Stimulated activated naive CD8-positive, alpha-beta T cell treated with anti-CD3 and anti-CD28 coated beads, Interleukin-15, amount 100 ng/mL, for 72 hours (primary cell): ENCODE data around the gene SMCHD1.
"Not testable (repeated sequence)": the region's sequence is repeated elsewhere in the genome, so short reads cannot be mapped to it uniquely, and the experiment has no call there.

Source experiments
- ATAC-seq: fragments of 150-1000 bp; cut with Tn5 transposase; 2 replicates; pipeline ENCODE4 v1.10.0; 2021; ENCODE audit warnings: mild to moderate bottlenecking, moderate library complexity
- DNase-seq, 2 donors: peaks; one replicate each; pipeline ENCODE4 v3.0.0; 2021 to 2022
- H3K27ac Mint-ChIP-seq, 2 donors: one replicate each; pipeline ENCODE4 v1.8.0; 2022; ENCODE audit warnings: mild to moderate bottlenecking in 2 of 2, mixed read lengths in 2 of 2, moderate library complexity in 2 of 2
- H3K27me3 Mint-ChIP-seq: one replicate; pipeline ENCODE4 v1.8.0; 2022; ENCODE audit warnings: mixed read lengths
- H3K4me1 Mint-ChIP-seq: one replicate; pipeline ENCODE4 v1.8.0; 2022; ENCODE audit warnings: mild to moderate bottlenecking, mixed read lengths
- H3K4me3 Mint-ChIP-seq, 2 donors: one replicate each; pipeline ENCODE4 v1.8.0; 2022; ENCODE audit warnings: mild to moderate bottlenecking in 2 of 2, mixed read lengths in 2 of 2, moderate library complexity in 1 of 2
- H3K9me3 Mint-ChIP-seq, 2 donors: one replicate each; pipeline ENCODE4 v1.8.0; 2022; ENCODE audit warnings: mixed read lengths in 2 of 2

The SMCHD1 gene

DNA sequence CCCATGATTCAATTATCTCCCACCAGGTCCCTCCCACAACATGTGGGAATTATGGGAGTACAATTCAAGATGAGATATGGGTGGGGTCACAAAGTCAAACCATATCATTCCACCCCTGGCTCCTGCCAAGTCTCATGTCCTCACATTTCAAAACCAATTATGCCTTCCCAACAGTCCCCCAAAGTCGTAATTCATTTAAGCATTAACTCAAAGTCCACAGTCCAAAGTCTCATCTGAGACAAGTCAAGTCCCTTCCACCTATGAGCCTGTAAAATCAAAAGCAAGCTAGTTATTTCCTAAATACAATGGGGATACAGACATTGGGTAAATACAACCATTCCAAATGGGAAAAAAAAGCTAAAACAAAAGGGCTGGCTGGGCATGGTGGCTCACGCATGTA lies 153.1 kb downstream of the SMCHD1 start:
- peaks cover 28 to 38% of the 10 kb centered on the region in 2 donors for H3K9me3 Mint-ChIP-seq
- not testable (repeated sequence) for H3K4me3 Mint-ChIP-seq, DNase-seq, ATAC-seq, H3K27ac Mint-ChIP-seq, H3K4me1 Mint-ChIP-seq, H3K27me3 Mint-ChIP-seq

DNA sequence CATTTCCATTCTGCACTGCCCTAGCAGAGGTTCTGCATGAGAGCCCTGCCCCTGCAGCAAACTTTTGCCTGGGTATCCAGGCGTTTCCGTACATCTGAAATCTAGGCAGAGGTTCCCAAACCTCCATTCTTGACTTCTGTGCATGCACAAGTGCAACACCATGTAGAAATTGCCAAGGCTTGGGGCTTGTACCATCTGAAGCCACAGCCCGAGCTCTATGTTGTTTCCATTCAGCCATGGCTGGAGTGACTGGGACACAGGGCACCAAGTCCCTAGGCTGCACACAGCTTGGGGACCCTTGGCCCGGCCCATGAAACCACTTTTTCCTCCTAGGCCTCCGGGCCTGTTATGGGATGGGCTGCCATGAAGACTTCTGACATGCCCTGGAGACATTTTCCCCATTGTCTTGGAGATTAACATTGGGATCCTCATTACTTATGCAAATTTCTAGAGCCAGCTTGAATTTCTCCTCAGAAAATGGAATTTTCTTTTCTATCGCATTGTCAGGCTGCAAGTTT lies 154.2 kb downstream of the SMCHD1 start:
- peak overlapping the region in 1 of 2 donors; percentile 10 for H3K27ac Mint-ChIP-seq
- H3K27me3 Mint-ChIP-seq, H3K4me3 Mint-ChIP-seq, H3K4me1 Mint-ChIP-seq: not testable (repeated sequence)
- ATAC-seq (peak; percentile 53), DNase-seq (peak in 1 of 2 donors; percentile 4)
- peaks cover 34 to 47% of the 10 kb centered on the region in 2 donors for H3K9me3 Mint-ChIP-seq

DNA sequence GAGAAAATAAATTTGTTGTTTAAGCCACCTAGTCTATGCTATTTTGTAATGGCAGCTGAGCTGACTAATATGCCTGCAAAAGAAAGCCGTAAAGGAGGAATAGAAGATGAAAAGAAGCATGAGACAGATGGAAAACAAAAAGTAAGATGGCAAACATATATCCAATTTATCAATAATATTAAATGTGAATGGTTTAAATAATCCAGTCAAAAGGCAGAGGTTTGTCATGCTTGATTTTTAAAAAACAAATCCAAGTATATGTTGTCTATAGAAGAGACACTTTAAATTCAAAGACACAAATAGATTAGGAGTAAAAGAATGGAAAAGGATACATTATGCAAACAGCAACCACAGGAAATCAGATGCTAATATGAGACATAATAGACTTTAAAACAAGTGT lies 155.9 kb downstream of the SMCHD1 start:
- Mint-ChIP-seq H3K9me3 (peaks cover 43 to 52% of the 10 kb centered on the region in 2 donors), H3K27me3 (no peaks in the 10 kb centered on the region), H3K4me3 (no peak overlapping the region), H3K4me1 (no peaks in the 10 kb centered on the region), H3K27ac (no peak overlapping the region)
- ATAC-seq (no peak), DNase-seq (no peak)

DNA sequence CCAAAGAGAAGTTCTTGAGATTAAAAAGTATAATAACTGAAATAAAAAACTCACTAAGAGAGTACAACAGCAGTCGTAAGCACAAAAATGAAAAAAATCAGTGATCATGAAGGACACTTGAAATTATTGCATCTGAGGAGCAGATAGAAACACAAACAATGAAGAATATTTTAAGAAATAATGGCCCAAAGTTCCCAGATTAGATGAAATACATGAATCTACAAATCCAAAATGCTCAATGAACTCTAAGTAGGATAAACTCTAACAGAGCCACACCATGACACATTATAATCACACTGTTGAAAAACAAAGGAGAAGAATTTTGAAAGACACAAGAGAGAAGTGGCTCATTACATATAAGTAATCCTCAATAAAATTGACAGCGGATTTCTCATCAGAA lies 159.4 kb downstream of the SMCHD1 start:
- ATAC-seq (no peak), DNase-seq (no peak)
- Mint-ChIP-seq H3K4me3 (no peak overlapping the region), H3K27me3 (no peaks in the 10 kb centered on the region), H3K4me1 (no peaks in the 10 kb centered on the region), H3K9me3 (peaks cover 39 to 56% of the 10 kb centered on the region in 2 donors), H3K27ac (no peak overlapping the region)

DNA sequence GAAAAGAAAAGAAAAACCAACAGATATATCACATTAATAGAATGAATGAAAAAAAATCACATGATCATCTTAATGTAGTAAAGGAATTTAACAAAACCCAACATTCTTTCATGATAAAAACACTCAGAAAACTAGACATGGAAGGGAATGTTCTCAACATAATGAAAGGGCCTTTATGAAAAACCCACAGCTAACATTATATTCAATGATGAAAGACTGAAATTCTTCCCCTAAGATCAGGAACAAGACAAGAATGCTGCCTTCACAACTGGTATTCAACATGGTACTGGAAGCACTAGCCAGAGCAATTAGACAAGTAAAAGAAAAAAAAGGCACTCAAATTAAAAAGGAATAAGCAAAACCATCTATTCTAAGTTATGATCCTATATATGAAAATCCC lies 162.8 kb downstream of the SMCHD1 start:
- ATAC-seq: no peak
- H3K4me1 Mint-ChIP-seq: no peaks in the 10 kb centered on the region

DNA sequence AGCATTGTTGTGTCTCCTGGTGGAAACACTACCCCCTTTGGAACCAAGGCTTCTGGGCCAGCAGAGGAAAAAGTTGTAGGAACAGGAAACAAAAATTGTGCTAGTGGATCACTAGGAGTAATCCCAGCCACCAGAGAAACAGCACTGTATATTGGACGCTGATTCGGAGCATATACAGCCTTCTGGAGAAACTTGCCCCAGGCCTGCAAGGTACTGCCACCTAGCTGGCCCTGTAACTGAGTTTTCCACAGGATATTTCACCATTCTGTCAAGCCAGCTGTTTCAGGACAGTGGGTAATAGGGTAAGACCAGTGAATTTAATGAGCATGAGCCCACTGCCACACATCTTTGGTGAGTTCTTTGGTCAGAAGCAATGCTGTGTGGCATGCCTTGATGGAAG lies 166.2 kb downstream of the SMCHD1 start:
- no peak for ATAC-seq
- Mint-ChIP-seq H3K27me3 (no peaks in the 10 kb centered on the region), H3K27ac (no peak overlapping the region)

More for the DNA sequence above, 162.8 kb downstream of the SMCHD1 start:
- DNase-seq: no peak
- Mint-ChIP-seq H3K27ac (no peak overlapping the region), H3K27me3 (no peaks in the 10 kb centered on the region), H3K9me3 (peaks cover 15 to 25% of the 10 kb centered on the region in 2 donors), H3K4me3 (no peak overlapping the region)

DNA sequence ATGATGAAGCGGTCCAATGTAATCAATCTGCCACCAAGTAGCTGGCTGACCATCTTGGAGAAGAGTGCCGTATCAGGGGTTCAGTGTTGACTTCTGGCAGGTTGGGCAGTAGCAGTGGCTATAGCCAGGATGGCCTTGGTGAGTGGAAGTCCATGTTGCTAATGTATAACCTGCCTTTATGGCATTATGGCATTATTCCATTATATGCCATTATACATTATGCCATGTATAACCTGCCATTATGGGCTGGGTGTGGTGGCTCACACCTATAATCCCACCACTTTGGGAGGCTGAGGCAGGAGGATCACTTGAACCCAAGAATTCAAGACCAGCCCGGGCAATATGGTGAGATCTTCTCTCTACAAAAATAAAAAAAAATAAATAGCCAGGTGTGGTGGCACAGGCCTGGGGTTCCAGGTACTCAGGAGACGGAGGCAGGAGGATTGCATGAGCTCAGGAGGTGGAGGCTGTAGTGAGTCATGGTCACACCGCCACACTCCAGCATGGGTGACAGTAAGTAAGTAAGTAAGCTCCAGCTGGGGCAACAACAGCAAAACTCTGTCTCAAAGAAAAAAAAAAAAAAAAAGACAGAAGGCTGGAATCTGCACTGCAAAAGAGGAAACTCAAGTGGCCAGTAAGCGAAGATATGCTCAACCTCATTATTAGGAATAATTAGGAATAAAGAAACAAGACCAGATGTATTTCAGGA lies 166.8 kb downstream of the SMCHD1 start:
- ATAC-seq (no peak), DNase-seq (no peak)
- Mint-ChIP-seq H3K27ac (no peak overlapping the region), H3K4me3 (no peak overlapping the region), H3K27me3 (no peaks in the 10 kb centered on the region), H3K9me3 (peaks cover 0 to 7% of the 10 kb centered on the region in 2 donors), H3K4me1 (no peaks in the 10 kb centered on the region)

More for the DNA sequence above, 166.2 kb downstream of the SMCHD1 start:
- H3K9me3 Mint-ChIP-seq: peaks cover 0 to 7% of the 10 kb centered on the region in 2 donors
- DNase-seq: no peak
- no peak overlapping the region for H3K4me3 Mint-ChIP-seq
- H3K4me1 Mint-ChIP-seq: no peaks in the 10 kb centered on the region

DNA sequence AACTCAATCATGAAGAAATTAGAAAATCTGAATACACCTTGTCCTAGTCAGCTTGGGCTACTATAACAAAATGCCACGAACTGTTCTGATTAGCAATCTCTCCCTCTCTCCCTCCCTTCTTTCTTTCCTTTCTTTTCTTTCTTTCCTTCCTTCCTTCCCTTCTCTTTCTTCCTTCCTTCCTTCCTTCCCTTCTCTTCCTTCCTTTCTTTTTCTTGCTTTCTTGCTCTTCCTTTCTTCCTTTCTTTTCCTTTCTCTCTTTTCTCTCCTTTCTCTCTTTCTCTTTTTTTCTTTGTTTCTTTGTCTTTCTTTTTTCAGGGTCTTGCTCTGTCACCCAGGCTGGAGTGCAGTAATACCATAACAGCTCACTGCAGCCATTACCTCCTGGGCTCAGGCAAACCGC lies 167.7 kb downstream of the SMCHD1 start:
- Mint-ChIP-seq H3K9me3 (peaks cover 0 to 4% of the 10 kb centered on the region in 2 donors), H3K27ac (no peak overlapping the region), H3K27me3 (no peaks in the 10 kb centered on the region), H3K4me3 (no peak overlapping the region), H3K4me1 (no peaks in the 10 kb centered on the region)
- ATAC-seq (no peak), DNase-seq (no peak)

DNA sequence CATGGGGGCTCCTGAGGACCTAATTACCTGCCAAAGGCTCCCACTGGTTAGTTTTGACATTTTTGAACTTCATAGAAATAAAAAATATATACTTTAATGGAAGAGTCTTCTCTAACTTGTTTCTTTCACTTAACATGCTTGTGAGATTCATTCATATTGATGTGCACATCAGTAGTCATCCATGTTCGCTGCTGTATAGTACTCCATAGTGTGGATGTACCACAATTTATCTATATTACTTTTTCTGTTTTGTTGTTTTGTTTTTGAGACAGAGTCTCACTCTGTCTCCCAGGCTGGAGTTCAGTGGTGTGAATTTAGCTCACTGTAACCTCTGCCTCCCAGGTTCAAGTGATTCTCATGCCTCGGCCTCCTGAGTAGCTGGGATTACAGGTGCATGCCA lies 168.4 kb downstream of the SMCHD1 start:
- Mint-ChIP-seq H3K27ac (no peak overlapping the region), H3K9me3 (no peaks in the 10 kb centered on the region), H3K27me3 (no peaks in the 10 kb centered on the region), H3K4me1 (no peaks in the 10 kb centered on the region), H3K4me3 (no peak overlapping the region)
- no peak for DNase-seq
- ATAC-seq: no peak

DNA sequence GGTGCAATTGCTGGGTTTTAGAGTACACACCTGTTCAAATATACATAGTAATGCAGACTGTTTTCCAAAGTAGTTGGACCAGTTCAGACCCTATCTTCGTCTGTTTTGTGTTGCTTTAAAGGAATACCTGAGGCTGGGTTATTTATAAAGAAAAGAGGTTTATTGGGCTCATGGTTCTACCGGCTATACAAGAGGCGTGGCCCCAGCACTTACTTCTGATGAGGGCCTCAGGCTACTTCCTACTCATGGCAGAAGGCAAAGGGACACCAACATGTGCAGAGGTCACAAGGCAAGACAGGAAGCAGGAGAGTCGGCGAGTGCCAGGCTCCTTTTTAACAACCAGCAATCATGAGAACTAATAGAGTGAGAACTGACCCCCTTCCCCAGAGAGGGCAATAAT lies 169.3 kb downstream of the SMCHD1 start:
- ATAC-seq (no peak), DNase-seq (no peak)
- Mint-ChIP-seq H3K4me3 (no peak overlapping the region), H3K9me3 (no peaks in the 10 kb centered on the region), H3K27ac (no peak overlapping the region), H3K27me3 (no peaks in the 10 kb centered on the region), H3K4me1 (no peaks in the 10 kb centered on the region)

DNA sequence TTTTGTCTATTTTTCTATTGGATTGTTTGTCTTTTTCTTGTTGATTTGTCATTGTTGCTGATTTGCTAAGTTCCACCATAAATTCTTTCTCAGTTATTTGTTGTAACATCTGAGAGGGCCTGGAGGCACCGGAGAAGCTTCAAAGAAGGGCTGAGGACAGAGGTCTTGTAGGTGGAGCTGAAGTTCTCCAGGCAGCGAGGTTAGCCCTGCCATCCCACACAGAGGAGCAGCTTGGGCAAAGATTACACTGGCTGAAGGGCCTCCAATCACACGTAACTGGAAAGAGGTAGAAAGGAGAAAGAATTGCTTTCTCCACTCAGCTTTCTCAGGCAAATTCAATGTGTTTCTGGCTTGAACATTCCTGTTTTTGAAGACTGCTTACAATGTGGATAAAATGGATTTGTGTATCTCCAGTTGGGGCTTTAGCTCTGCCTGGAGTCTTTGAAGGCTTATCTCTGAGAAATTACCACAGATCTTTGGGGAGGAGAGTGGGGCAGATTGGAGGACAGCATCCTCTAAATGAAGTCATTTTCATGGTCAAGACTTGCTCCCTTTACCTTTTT lies 170.2 kb downstream of the SMCHD1 start:
- H3K4me1 Mint-ChIP-seq: no peaks in the 10 kb centered on the region
- H3K27ac Mint-ChIP-seq: no peak overlapping the region
- no peak overlapping the region for H3K4me3 Mint-ChIP-seq
- H3K9me3 Mint-ChIP-seq: no peaks in the 10 kb centered on the region
- ATAC-seq (no peak), DNase-seq (no peak)
- H3K27me3 Mint-ChIP-seq: no peaks in the 10 kb centered on the region

DNA sequence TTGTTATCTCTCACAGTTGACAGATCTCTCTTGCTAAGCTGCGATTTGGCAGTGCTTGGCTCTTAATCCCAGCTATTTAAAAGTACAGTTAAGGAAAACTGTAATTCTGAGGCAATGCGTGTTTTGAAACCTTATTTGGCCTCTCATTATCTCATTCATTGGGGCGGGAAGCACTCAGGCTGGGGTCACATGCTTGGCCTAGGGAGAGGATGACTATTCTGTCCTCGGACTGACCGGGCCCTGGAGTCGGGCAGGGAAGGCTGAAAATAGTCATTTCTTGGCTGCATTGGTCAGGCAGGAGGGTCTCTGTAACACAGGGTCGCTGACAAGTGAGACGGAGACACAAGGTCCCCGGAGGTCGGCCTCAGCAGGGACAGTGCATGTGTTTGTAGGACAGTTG lies 171.1 kb downstream of the SMCHD1 start:
- no peak for DNase-seq
- H3K9me3 Mint-ChIP-seq: no peaks in the 10 kb centered on the region
- no peak overlapping the region for H3K27ac Mint-ChIP-seq
- no peak for ATAC-seq
- H3K27me3 Mint-ChIP-seq: no peaks in the 10 kb centered on the region
- H3K4me1 Mint-ChIP-seq: no peaks in the 10 kb centered on the region
- H3K4me3 Mint-ChIP-seq: no peak overlapping the region

DNA sequence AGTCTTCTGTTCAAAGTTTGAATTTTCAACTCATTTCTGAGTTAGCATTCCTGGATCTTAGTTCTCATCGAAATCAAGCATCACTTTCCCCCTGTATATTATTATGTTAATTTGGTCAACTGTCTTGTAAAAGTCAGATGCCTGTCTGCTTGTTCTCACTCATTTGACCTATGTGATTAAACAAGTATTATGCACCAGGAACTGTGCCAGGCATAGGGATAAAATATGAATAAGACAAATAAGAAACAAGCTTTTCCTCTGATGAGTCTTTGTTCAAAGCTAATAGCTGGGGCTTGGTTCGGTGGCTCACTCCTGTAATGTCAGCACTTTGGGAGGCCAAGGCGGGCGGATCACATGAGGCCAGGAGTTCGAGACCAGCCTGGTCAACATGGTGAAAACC lies 171.5 kb downstream of the SMCHD1 start:
- Mint-ChIP-seq H3K27me3 (no peaks in the 10 kb centered on the region), H3K4me1 (no peaks in the 10 kb centered on the region), H3K9me3 (no peaks in the 10 kb centered on the region), H3K27ac (no peak overlapping the region), H3K4me3 (no peak overlapping the region)
- ATAC-seq (no peak), DNase-seq (no peak)

DNA sequence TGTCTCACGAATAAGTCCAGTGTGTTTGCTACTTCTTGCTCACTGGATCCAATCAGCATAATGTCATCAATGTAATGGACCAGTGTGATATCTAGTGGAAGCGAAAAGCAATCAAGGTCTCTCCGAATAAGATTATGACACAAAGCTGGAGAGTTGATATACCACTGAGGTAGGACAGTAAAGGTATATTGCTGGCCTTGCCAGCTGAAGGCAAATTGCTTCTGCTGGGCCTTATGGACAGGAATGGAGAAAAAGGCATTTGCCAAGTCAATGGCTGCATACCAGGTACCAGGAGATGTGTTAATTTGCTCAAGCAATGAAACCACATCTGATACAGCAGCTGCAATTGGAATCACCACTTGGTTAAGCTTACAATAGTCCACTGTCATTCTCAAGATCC lies 180.6 kb downstream of the SMCHD1 start:
- not testable (repeated sequence) for H3K27ac Mint-ChIP-seq, ATAC-seq, DNase-seq, H3K4me1 Mint-ChIP-seq, H3K27me3 Mint-ChIP-seq, H3K4me3 Mint-ChIP-seq
- H3K9me3 Mint-ChIP-seq: peaks cover 4 to 19% of the 10 kb centered on the region in 2 donors

DNA sequence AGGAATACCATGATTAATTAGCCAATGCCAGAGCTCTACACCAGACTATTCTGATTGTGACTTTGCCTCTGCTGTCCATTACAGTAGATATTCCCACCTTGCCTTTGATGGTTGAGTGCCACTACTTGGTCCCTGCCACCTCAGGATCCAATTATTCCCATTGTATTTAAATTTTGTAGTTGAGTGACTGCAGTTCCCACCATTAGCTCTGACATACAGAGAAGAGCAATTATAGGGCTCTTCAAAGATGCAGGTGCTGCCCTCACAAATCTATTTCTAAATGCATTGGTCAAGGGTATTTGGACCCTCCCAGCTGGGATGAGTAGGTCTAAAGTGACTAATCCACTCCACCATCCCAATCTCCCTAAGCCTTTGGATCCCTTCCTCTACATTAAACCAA lies 181.8 kb downstream of the SMCHD1 start:
- ATAC-seq, DNase-seq, H3K27me3 Mint-ChIP-seq, H3K27ac Mint-ChIP-seq, H3K4me3 Mint-ChIP-seq, H3K4me1 Mint-ChIP-seq: not testable (repeated sequence)
- peaks cover 4 to 19% of the 10 kb centered on the region in 2 donors for H3K9me3 Mint-ChIP-seq

DNA sequence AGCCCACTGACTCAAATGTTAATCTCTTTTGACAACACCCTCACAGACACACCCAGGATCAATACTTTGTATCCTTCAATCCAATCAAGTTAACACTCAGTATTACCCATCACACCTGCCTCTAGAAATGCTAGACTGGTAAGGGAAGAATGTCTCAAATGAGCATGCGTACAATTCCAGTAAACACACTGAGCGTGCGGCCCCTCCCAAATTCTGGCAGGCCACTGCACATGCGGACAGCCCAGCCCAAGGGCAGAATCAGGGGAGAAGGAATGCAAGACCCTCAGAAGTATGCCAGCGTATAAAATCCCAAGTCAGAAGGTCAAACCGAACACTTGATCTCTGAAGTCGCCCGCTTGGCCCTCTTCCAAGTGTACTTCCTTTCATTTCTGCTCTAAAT lies 183.7 kb downstream of the SMCHD1 start:
- DNase-seq (no peak), ATAC-seq (no peak)
- Mint-ChIP-seq H3K27me3 (peaks cover 6% of the 10 kb centered on the region), H3K27ac (no peak overlapping the region), H3K4me1 (no peaks in the 10 kb centered on the region), H3K4me3 (no peak overlapping the region), H3K9me3 (peaks cover 4 to 19% of the 10 kb centered on the region in 2 donors)
